B cell (primary cell): ENCODE measurements around the gene APLP1.

ENCODE experiments used
- EZH2 ChIP-seq: IDR thresholded peaks from 2 replicates; pipeline ENCODE4 v1.6.1; 2012; ENCODE audit warnings: borderline replicate concordance, low read depth, mild to moderate bottlenecking, moderate library complexity, low read length; ENCODE audit not compliant: insufficient read depth, poor library complexity, severe bottlenecking
- TF ChIP-seq, protein P1 (sequence below): fragments of 200-600 bp; IDR thresholded peaks from one replicate; pipeline ENCODE4 v1.8.0; 2022; ENCODE audit warnings: antibody characterized with exemption, mild to moderate bottlenecking

DNA sequence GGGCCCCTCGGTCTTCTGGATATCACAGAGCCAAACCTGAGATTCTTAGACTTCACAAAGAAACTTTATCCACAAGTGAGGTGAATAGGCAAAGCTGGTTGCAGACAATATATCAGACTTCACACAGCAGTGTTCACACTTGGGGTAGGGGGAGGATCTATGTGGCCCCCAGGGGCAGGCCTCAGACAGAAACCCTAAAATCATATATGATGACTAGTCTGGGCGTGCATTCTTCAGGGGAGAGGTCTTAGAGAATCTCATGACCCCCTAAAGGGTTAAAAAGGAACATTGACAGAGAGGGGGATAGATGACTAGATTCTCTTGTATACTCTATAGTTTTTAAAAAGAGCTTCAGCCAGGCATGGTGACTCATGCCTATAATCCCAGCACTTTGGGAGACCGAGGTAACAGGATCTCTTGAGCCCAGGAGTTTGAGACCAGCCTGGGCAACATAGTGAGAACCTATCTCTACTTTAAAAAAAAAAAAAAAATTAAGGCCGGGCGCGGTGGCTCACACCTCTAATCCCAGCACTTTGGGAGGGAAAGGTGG is 36.9 kb downstream of the APLP1 start:
- TF ChIP-seq, protein P1, sequence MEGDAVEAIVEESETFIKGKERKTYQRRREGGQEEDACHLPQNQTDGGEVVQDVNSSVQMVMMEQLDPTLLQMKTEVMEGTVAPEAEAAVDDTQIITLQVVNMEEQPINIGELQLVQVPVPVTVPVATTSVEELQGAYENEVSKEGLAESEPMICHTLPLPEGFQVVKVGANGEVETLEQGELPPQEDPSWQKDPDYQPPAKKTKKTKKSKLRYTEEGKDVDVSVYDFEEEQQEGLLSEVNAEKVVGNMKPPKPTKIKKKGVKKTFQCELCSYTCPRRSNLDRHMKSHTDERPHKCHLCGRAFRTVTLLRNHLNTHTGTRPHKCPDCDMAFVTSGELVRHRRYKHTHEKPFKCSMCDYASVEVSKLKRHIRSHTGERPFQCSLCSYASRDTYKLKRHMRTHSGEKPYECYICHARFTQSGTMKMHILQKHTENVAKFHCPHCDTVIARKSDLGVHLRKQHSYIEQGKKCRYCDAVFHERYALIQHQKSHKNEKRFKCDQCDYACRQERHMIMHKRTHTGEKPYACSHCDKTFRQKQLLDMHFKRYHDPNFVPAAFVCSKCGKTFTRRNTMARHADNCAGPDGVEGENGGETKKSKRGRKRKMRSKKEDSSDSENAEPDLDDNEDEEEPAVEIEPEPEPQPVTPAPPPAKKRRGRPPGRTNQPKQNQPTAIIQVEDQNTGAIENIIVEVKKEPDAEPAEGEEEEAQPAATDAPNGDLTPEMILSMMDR: no peak
- TF ChIP-seq EZH2: no peak
